Thyroid gland (tissue), 4 donors: ENCODE data around the gene LRBA. TPM values are rescaled to one million over a fixed set of nuclear protein-coding genes. Genes with fewer than 3 reads are reported as not detected.

Experiments used
- DNase-seq, 2 donors: peaks; one replicate each; pipeline ENCODE4 v3.0.0-alpha.2; 2019
- H3K27ac ChIP-seq, 3 donors: fragments of 200-600 bp; sonication (generic); 1 replicate in 2 of 3; 2 replicates in 1 of 3; pipeline ENCODE4 v1.5.1; 2016 to 2019; ENCODE audit warnings: mild to moderate bottlenecking in 1 of 3, moderate library complexity in 1 of 3
- H3K27me3 ChIP-seq: fragments of 200-600 bp; sonication (generic); one replicate; pipeline ENCODE4 v1.5.1; 2019
- H3K36me3 ChIP-seq, 2 donors: fragments of 200-600 bp; sonication (generic); one replicate each; pipeline ENCODE4 v1.5.1; 2016 to 2019
- H3K4me1 ChIP-seq, 2 donors: fragments of 200-600 bp; sonication (generic); one replicate each; pipeline ENCODE4 v1.5.1; 2017 to 2019
- H3K4me3 ChIP-seq, 3 donors: fragments of 200-600 bp; sonication (generic); replicated peaks in 1 of 3; 1 replicate in 2 of 3; 2 replicates in 1 of 3; pipeline ENCODE4 v1.5.1; 2016; ENCODE audit warnings: mild to moderate bottlenecking in 1 of 3
- H3K9me3 ChIP-seq: fragments of 200-600 bp; sonication (generic); one replicate; pipeline ENCODE4 v1.5.1; 2017
- CTCF ChIP-seq, 6 experiments: fragments of 200-600 bp in 3 of 6; fragments of 450-650 bp in 3 of 6; sonication (generic) in 3 of 6; IDR thresholded peaks; one replicate each; pipeline ENCODE4 v1.5.1; 2016 to 2019; ENCODE audit warnings: antibody characterized with exemption in 6 of 6, mild to moderate bottlenecking in 2 of 6, inconsistent platforms in 1 of 6, moderate library complexity in 1 of 6
- POLR2A ChIP-seq, 2 donors: fragments of 450-650 bp; IDR thresholded peaks; one replicate each; pipeline ENCODE4 v1.6.1; 2017; ENCODE audit warnings: antibody characterized with exemption in 2 of 2, mild to moderate bottlenecking in 2 of 2, moderate library complexity in 1 of 2
- WGBS, 2 donors: methylation state at CpG; one replicate each; pipeline ENCODE4 v1.1.5; 2017; 5-methylcytosine and 5-hydroxymethylcytosine counted together
- intact Hi-C: fragments of 100-400 bp; cut with DNase I; formaldehyde crosslinking; loops from one replicate; pipeline ENCODE4 v1.15.1; 2023
- total RNA-seq, 4 donors: library from RNA; depleted of rRNA; stranded (reverse); fragments of >200 nt; gene quantifications; one replicate each; pipeline ENCODE4 v1.2.3, GENCODE V29; 2016

Gene LRBA
- total RNA-seq, 4 donors from 2014 or later, result 98.9 to 127 (median 113) TPM

DNA sequence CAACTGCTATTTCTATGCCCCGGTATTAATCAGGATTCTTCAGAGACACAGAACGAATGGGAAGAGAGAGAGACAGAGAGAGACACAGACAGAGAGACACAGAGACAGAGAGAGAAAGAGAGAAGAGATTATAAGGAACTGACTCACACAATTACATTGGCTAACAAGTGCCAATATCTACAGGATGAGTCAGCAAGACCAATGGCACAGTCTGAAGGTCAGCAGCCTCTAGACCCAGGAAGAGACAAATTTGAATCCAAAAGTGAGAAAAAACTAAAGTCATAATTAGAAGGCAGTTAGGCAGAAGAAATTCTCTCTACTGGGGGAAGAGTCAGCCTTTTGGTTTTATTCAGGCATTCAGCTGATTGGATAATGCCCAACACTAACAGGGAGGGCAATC is 245.8 kb downstream of the LRBA start:
- intact Hi-C loops, result no loop called here
- Histone ChIP-seq H3K9me3 (no peaks in the 10 kb centered on the region), H3K4me3 (no peak overlapping the region), H3K27ac (no peak overlapping the region), H3K36me3 (no peaks in the 10 kb centered on the region), H3K4me1 (no peaks in the 10 kb centered on the region), H3K27me3 (no peaks in the 10 kb centered on the region)
- 96 to 99% methylated on average over 2 of the region's 2 CpGs for WGBS, 2 donors
- no peak for DNase-seq
- TF ChIP-seq POLR2A (IDR thresholded peaks at IDR 0.05) (no peak), CTCF (IDR thresholded peaks at IDR 0.05) (no peak)

DNA sequence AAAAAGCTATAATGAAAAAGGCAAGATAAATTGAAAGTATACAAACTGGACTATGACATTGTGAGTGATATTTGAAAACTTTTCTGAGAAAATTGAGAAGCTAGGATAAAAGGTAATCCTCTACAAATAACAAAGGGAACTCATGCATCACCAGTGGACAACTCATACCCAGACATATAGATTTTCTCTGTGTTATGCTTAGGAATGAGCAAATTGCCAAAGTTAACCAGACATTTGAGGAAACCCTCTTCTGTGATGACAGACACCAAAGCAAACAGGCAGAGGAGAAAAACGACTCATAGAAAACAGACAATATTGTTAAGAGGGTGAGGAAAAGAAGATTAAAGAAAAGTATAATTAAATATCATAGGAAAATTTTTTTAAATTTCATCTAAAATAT is 246.6 kb downstream of the LRBA start:
- intact Hi-C loops, result no loop called here
- Histone ChIP-seq H3K4me3 (no peak overlapping the region), H3K27ac (no peak overlapping the region), H3K4me1 (no peaks in the 10 kb centered on the region), H3K36me3 (no peaks in the 10 kb centered on the region), H3K27me3 (no peaks in the 10 kb centered on the region), H3K9me3 (no peaks in the 10 kb centered on the region)
- 73 to 87% methylated on average over 1 of the region's 1 CpG for WGBS, 2 donors
- DNase-seq, result no peak
- TF ChIP-seq CTCF (IDR thresholded peaks at IDR 0.05) (no peak), POLR2A (IDR thresholded peaks at IDR 0.05) (no peak)

DNA sequence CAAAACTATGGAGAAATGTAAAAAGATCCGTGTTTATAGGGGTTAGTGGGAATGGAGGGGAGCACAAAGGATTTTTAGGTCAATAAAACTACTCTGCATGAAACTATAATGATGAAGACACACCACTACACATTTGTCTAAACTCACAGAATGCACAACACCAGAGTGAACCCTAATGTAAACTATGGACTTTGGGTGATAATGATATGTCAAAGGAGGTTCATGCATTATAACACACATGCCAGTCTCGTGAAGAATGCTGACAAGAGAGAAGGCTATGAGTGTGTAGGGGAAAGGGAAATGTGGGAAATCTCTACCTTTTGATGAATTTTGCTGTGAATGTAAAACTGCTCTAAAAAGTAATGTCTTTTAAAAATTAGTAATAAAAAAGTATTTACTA is 249.9 kb downstream of the LRBA start:
- DNase-seq, result no peak
- Histone ChIP-seq H3K27ac (no peak overlapping the region), H3K36me3 (no peaks in the 10 kb centered on the region), H3K4me3 (no peak overlapping the region), H3K4me1 (no peaks in the 10 kb centered on the region), H3K9me3 (no peaks in the 10 kb centered on the region), H3K27me3 (no peaks in the 10 kb centered on the region)
- no peak for TF ChIP-seq CTCF (IDR thresholded peaks at IDR 0.05)
- TF ChIP-seq POLR2A (IDR thresholded peaks at IDR 0.05), result no peak
- intact Hi-C loops, result no loop called here
- 93 to 97% methylated on average over 2 of the region's 2 CpGs for WGBS, 2 donors

- no peak for DNase-seq
- H3K27ac ChIP-seq, result no peak overlapping the region
- TF ChIP-seq CTCF (IDR thresholded peaks at IDR 0.05), result no peak
- TF ChIP-seq POLR2A (IDR thresholded peaks at IDR 0.05), result no peak
- H3K4me3 ChIP-seq, result no peak overlapping the region
- intact Hi-C loops, result no loop called here
- no peaks in the 10 kb centered on the region for H3K27me3 ChIP-seq
- H3K4me1 ChIP-seq, result no peaks in the 10 kb centered on the region
- H3K9me3 ChIP-seq, result no peaks in the 10 kb centered on the region
- H3K36me3 ChIP-seq, result no peaks in the 10 kb centered on the region
These were observed 263.4 kb downstream of the LRBA start for GRCh38 chr4:150751648-150752047.

- Histone ChIP-seq H3K9me3 (no peaks in the 10 kb centered on the region), H3K27ac (no peak overlapping the region), H3K4me3 (no peak overlapping the region), H3K4me1 (no peaks in the 10 kb centered on the region), H3K36me3 (no peaks in the 10 kb centered on the region), H3K27me3 (no peaks in the 10 kb centered on the region)
- TF ChIP-seq CTCF (IDR thresholded peaks at IDR 0.05), result no peak
- TF ChIP-seq POLR2A (IDR thresholded peaks at IDR 0.05), result no peak
- DNase-seq, result no peak
- intact Hi-C loops, result no loop called here
These were observed 264.3 kb downstream of the LRBA start for GRCh38 chr4:150750824-150751223.
